ENCODE results near the gene PRPF4. TPM values are rescaled to one million over a fixed set of nuclear protein-coding genes. Genes with fewer than 3 reads are reported as not detected.
"Not testable (repeated sequence)": the region's sequence is repeated elsewhere in the genome, so short reads cannot be mapped to it uniquely, and the experiment has no call there.

The PRPF4 gene
- total RNA-seq = 10 to 100 TPM; 34.0 to 49.0 TPM

DNA sequence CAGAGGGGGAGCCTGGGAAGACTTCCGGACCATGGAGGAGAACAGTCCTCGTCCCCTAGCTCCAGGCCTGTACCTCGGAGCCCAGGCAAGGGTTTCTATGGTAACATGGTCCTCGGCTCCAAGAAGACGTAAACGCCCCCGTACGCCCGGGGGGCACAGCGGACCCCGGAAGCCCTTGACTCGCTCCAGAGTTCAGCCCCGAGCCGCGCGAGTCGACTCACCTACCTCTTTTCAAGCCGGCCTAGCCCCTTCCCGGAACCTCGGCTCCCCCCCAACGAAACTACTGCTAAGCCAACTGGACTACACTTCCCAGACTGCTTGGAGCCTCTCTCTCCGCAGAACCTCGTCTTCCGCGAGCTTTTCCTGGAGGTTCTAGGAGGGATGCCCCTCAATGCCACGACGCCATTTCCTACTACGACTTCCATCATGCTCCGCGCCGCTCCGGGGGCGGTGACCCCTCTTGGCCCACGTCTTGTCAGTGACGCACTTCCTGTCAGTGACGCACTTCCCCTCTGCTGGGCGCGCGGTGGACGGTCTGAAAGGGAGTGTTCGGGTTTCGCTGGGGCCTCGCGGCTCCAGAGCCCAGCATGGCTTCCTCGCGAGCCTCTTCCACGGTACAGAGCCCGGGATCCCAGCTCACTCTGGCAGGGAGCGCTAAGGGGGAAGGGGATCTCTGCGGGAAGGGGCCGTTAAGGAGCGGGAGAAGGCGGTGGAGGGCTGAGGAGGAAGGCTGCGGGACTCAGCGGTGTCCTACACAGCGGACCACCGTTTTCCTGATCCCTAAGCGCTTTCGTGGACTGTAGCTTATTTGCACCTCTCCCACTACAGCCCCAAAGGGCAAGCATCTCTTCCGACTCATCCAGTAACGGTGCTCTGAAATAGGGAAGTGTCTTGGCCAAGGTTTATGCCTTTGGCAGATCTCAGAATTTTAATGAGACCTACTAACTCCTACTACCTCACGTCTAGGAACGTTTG is at the start of gene PRPF4, which contains the start of gene CDC26:
Gene PRPF4 (plus strand): TSS at position 502 of the 975 bp plus-strand sequence. CDS start 86 bp downstream, at position 588.
Gene CDC26 (minus strand): TSS at position 416 of the 975 bp plus-strand sequence. CDS start 3,065 bp downstream, outside the sequence.
- Mint-ChIP-seq H3K27ac (no peak within 1 kb of the TSS), H3K27me3 (ENCODE audit: low read depth) (no peaks in the 10 kb centered on the region), H3K4me1 (ENCODE audit: low read depth) (peaks cover 26% of the 10 kb centered on the region), H3K9me3 (no peaks in the 10 kb centered on the region), H3K4me3 (no peak within 1 kb of the TSS), H3K36me3 (ENCODE audit: insufficient read depth in 2 of 2) (peaks cover 15 to 25% of the 10 kb centered on the region in 2 donors)
- ATAC-seq (replicated peaks in 1 of 2) (peak; percentile 98), DNase-seq (peak; percentile 96 to 97)

DNA sequence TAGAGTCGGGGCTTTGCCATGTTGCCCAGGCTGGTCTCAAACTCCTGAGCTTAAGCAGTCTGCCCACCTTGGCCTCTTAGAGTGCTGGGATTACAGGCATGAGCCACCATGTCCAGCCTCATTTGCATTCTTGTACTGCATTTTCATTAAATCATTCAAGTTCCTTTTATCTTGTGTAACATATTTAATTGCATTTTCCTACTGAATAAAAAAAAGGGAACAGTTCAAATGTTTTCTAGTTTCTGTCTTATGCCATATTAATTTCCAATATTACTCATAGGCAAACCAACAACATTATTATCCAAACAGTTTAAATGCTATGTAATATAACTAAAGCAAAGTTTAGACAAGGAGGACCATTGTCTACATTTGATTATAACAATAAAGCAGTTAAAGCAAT is 48.0 kb upstream of the PRPF4 start:
- H3K9me3 Mint-ChIP-seq = no peaks in the 10 kb centered on the region
- H3K4me1 Mint-ChIP-seq (ENCODE audit: low read depth) = peaks cover 17% of the 10 kb centered on the region
- no peak overlapping the region for H3K27ac Mint-ChIP-seq
- no peak for DNase-seq
- ATAC-seq (replicated peaks in 1 of 2) = no peak
- H3K4me3 Mint-ChIP-seq = no peak overlapping the region
- H3K27me3 Mint-ChIP-seq (ENCODE audit: low read depth) = no peaks in the 10 kb centered on the region
- H3K36me3 Mint-ChIP-seq (ENCODE audit: insufficient read depth in 2 of 2) = peaks cover 0 to 1% of the 10 kb centered on the region in 2 donors

DNA sequence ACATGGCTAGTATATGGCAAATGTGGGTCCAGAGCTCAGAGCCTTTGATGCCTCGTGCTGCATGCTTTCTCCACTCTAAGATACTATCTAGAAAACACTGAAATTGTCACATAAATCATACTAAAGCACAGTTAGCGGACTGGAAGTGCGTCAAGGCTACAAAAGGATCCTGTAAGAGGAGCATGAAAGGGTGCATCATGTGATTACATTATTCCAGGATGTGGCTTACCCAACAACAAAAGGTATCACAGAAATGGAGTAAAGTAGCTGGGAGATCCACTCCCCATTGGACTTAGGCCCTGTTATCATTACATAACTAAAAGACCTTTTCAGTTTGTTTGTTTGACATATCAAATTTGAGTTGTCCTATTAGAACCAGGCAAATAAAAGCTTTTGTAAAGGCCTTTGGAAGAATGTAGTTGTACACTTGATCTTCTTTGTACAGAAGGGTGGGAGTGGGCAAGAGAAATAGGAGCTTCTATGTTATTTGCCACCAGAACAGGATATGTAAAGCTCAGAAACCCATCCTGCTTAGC is 47.3 kb upstream of the PRPF4 start:
- Mint-ChIP-seq H3K4me3 (no peak overlapping the region), H3K9me3 (no peaks in the 10 kb centered on the region), H3K4me1 (ENCODE audit: low read depth) (peaks cover 17% of the 10 kb centered on the region), H3K27ac (no peak overlapping the region), H3K27me3 (ENCODE audit: low read depth) (no peaks in the 10 kb centered on the region), H3K36me3 (ENCODE audit: insufficient read depth in 2 of 2) (peaks cover 0 to 1% of the 10 kb centered on the region in 2 donors)
- DNase-seq (no peak), ATAC-seq (replicated peaks in 1 of 2) (no peak)

DNA sequence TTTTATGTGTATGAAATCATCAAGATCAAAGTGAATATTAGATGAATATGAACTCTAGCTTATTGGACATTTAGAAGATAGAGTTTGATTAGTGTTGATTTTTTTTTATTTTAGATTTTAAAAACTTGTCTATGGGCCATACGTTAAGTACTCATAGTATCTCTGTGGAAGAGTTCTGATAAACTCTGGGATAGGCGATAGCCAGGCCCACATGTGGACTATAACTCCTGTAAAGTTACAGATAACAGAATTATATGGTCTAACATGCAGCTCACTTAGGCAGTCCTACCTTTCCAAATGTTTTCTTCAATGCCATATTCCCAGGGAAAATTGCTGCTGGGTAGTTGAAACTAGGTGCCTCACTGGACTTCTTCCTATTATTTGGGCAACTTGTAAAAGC is 43.8 kb upstream of the PRPF4 start:
- ATAC-seq (replicated peaks in 1 of 2) = no peak
- H3K36me3 Mint-ChIP-seq (ENCODE audit: insufficient read depth in 2 of 2) = peaks cover 0 to 1% of the 10 kb centered on the region in 2 donors
- no peak overlapping the region for H3K27ac Mint-ChIP-seq
- no peaks in the 10 kb centered on the region for H3K9me3 Mint-ChIP-seq
- DNase-seq = no peak
- no peaks in the 10 kb centered on the region for H3K27me3 Mint-ChIP-seq (ENCODE audit: low read depth)
- H3K4me1 Mint-ChIP-seq (ENCODE audit: low read depth) = peaks cover 19% of the 10 kb centered on the region
- no peak overlapping the region for H3K4me3 Mint-ChIP-seq

GRCh38 chr9:113235701-113236255 is 39.7 kb upstream of the PRPF4 start:
- H3K4me1 Mint-ChIP-seq (ENCODE audit: low read depth) = peaks cover 14% of the 10 kb centered on the region
- not testable (repeated sequence) for H3K4me3 Mint-ChIP-seq; H3K9me3 Mint-ChIP-seq; ATAC-seq (replicated peaks in 1 of 2); DNase-seq; H3K27me3 Mint-ChIP-seq (ENCODE audit: low read depth); H3K36me3 Mint-ChIP-seq (ENCODE audit: insufficient read depth in 2 of 2); H3K27ac Mint-ChIP-seq

DNA sequence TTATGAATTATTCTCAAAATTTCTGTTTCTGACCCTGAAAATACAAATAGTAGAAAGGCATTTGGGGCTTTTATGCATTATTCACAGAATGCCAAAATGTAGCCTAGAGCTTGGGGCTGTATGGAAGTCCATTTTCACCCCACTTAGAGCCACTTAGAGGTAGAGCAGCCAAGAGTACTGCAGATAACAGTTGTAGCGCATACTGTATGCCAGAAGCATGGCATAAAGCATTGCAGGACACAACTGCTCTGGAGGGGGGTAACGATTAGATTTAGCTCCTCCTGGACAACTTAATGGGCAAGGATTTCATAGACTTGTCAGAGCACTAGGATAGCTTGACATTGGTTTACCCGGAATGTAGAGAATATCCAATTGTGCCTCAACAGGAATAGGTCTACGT is 38.4 kb upstream of the PRPF4 start:
- no peak for DNase-seq
- H3K36me3 Mint-ChIP-seq (ENCODE audit: insufficient read depth in 2 of 2) = no peaks in the 10 kb centered on the region
- no peak for ATAC-seq (replicated peaks in 1 of 2)
- H3K4me1 Mint-ChIP-seq (ENCODE audit: low read depth) = peaks cover 14% of the 10 kb centered on the region
- no peaks in the 10 kb centered on the region for H3K27me3 Mint-ChIP-seq (ENCODE audit: low read depth)
- no peaks in the 10 kb centered on the region for H3K9me3 Mint-ChIP-seq
- no peak overlapping the region for H3K4me3 Mint-ChIP-seq
- no peak overlapping the region for H3K27ac Mint-ChIP-seq

DNA sequence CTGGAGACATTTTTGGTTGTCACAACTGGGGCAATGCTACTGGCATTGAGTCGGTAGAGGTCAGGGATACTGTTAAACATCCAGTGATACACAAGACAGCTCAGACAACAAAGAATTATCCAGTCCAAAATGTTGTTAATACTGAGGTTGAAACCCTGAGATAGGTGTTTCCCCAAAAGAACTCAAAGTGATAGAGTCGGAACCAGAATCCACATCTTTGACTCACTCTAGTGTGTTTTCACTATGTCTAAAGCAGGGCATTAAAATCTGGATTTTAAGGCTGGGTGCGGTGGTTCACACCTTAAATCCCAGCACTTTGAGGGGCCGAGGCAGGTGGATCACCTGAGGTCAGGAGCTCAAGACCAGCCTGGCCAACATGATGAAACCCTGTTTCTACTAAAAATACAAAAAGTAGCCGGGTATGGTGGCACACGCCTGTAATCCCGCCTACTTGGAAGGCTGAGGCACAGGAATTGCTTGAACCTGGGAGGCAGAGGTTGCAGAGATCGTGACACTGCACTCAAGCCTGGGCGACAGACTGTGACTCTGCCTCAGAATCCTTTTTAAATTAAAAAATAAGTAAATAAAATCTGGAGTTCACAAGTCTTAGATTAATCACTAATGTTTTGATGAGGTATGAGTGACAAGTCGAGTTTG is 37.1 kb upstream of the PRPF4 start:
- Mint-ChIP-seq H3K4me1 (ENCODE audit: low read depth) (peaks cover under 1% of the 10 kb centered on the region), H3K4me3 (no peak overlapping the region), H3K9me3 (no peaks in the 10 kb centered on the region), H3K36me3 (ENCODE audit: insufficient read depth in 2 of 2) (no peaks in the 10 kb centered on the region), H3K27me3 (ENCODE audit: low read depth) (no peaks in the 10 kb centered on the region), H3K27ac (no peak overlapping the region)
- DNase-seq = no peak
- peak in 1 of 2 donors; percentile 32 for ATAC-seq (replicated peaks in 1 of 2)

- no peaks in the 10 kb centered on the region for H3K4me1 Mint-ChIP-seq (ENCODE audit: low read depth)
- DNase-seq (no peak), ATAC-seq (replicated peaks in 1 of 2) (no peak)
- H3K36me3 Mint-ChIP-seq (ENCODE audit: insufficient read depth in 2 of 2) = no peaks in the 10 kb centered on the region
- no peak overlapping the region for H3K4me3 Mint-ChIP-seq
- H3K27me3 Mint-ChIP-seq (ENCODE audit: low read depth) = no peaks in the 10 kb centered on the region
- H3K9me3 Mint-ChIP-seq = no peaks in the 10 kb centered on the region
- H3K27ac Mint-ChIP-seq = no peak overlapping the region
Observed at GRCh38 chr9:113238859-113239232, 36.6 kb upstream of the PRPF4 start.

- Mint-ChIP-seq H3K9me3 (no peaks in the 10 kb centered on the region), H3K36me3 (ENCODE audit: insufficient read depth in 2 of 2) (no peaks in the 10 kb centered on the region), H3K4me1 (ENCODE audit: low read depth) (no peaks in the 10 kb centered on the region), H3K4me3 (no peak overlapping the region), H3K27ac (no peak overlapping the region), H3K27me3 (ENCODE audit: low read depth) (no peaks in the 10 kb centered on the region)
- DNase-seq (no peak), ATAC-seq (replicated peaks in 1 of 2) (no peak)
Observed at GRCh38 chr9:113241161-113241560, 34.3 kb upstream of the PRPF4 start.

DNA sequence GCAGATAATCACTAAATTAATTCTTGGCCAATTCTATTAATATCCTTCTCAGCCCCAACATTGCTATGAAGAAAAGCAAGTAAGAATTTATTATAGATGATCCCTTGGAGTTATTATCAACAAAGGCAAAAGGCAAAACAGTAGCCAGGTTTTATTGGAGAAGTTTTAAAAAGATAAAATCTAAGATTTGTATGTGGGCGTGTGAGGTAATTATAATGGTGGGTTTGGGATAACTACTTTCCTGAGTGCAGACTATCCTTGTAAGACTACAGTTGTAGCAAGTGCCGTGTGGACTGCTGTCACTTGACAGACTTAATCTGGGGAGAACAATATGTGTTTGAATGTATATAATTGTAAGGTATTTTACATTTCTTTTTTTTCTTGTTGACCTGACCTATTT is 30.9 kb upstream of the PRPF4 start:
- H3K4me3 Mint-ChIP-seq = no peak overlapping the region
- no peaks in the 10 kb centered on the region for H3K9me3 Mint-ChIP-seq
- no peak for ATAC-seq (replicated peaks in 1 of 2)
- H3K27me3 Mint-ChIP-seq (ENCODE audit: low read depth) = no peaks in the 10 kb centered on the region
- H3K27ac Mint-ChIP-seq = no peak overlapping the region
- DNase-seq = no peak
- no peaks in the 10 kb centered on the region for H3K4me1 Mint-ChIP-seq (ENCODE audit: low read depth)
- peaks cover 0 to 2% of the 10 kb centered on the region in 2 donors for H3K36me3 Mint-ChIP-seq (ENCODE audit: insufficient read depth in 2 of 2)

DNA sequence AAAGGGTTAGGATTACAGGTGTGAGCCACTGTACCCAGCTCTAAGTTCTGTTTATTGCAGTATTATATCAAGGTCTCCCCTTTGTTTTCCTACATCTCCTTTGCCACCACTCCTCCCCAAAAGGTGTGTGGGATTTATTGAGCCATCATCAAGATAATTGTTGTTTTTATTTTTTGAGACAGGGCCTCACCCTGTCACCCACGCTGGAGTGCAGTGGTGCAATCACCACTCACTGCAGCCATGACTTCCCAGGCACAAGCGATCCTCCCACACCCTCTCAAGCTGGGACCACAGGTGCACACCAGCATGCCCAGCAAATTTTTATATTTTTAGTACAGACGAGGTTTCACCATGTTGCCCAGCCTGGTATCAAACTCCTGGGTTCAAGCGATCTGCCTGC is 29.6 kb upstream of the PRPF4 start:
- Mint-ChIP-seq H3K4me3 (no peak overlapping the region), H3K27ac (no peak overlapping the region), H3K36me3 (ENCODE audit: insufficient read depth in 2 of 2) (peaks cover 0 to 4% of the 10 kb centered on the region in 2 donors), H3K4me1 (ENCODE audit: low read depth) (no peaks in the 10 kb centered on the region), H3K9me3 (no peaks in the 10 kb centered on the region), H3K27me3 (ENCODE audit: low read depth) (no peaks in the 10 kb centered on the region)
- DNase-seq (no peak), ATAC-seq (replicated peaks in 1 of 2) (no peak)

GRCh38 chr9:113246928-113247327 is 28.5 kb upstream of the PRPF4 start:
- no peaks in the 10 kb centered on the region for H3K9me3 Mint-ChIP-seq
- H3K4me1 Mint-ChIP-seq (ENCODE audit: low read depth) = no peaks in the 10 kb centered on the region
- H3K27me3 Mint-ChIP-seq (ENCODE audit: low read depth) = no peaks in the 10 kb centered on the region
- no peak overlapping the region for H3K27ac Mint-ChIP-seq
- ATAC-seq (replicated peaks in 1 of 2) (no peak), DNase-seq (no peak)
- no peak overlapping the region for H3K4me3 Mint-ChIP-seq
- peaks cover 0 to 4% of the 10 kb centered on the region in 2 donors for H3K36me3 Mint-ChIP-seq (ENCODE audit: insufficient read depth in 2 of 2)

- Mint-ChIP-seq H3K36me3 (ENCODE audit: insufficient read depth in 2 of 2) (peaks cover 0 to 4% of the 10 kb centered on the region in 2 donors), H3K9me3 (no peaks in the 10 kb centered on the region), H3K4me3 (no peak overlapping the region)
Observed at GRCh38 chr9:113247640-113248039, 27.8 kb upstream of the PRPF4 start.

More at GRCh38 chr9:113247640-113248039, 27.8 kb upstream of the PRPF4 start:
- ATAC-seq (replicated peaks in 1 of 2) = no peak
- Mint-ChIP-seq H3K27ac (no peak overlapping the region), H3K4me1 (ENCODE audit: low read depth) (no peaks in the 10 kb centered on the region), H3K27me3 (ENCODE audit: low read depth) (no peaks in the 10 kb centered on the region)
- DNase-seq = no peak
